Smooth muscle cell (in vitro differentiated cells): ENCODE measurements around the gene CACNA1C. TPM values are rescaled to one million over a fixed set of nuclear protein-coding genes. Genes with fewer than 3 reads are reported as not detected.

ENCODE experiments used
- DNase-seq: peaks from one replicate; lab custom pipeline; 2025; ENCODE audit not compliant: unreplicated experiment; lab: John Stamatoyannopoulos, UW
- H2AFZ ChIP-seq: fragments of 200-600 bp; sonication (generic); 2 replicates; pipeline ENCODE4 v1.6.0; 2016; ENCODE audit warnings: antibody characterized with exemption, low read depth, mild to moderate bottlenecking
- H3F3A ChIP-seq: fragments of 200-600 bp; sonication (generic); 2 replicates; pipeline ENCODE4 v1.6.0; 2017; ENCODE audit warnings: antibody characterized with exemption, low read depth
- H3K27ac ChIP-seq: fragments of 200-600 bp; sonication (generic); 2 replicates; pipeline ENCODE4 v1.5.1; 2016; ENCODE audit warnings: low read depth, mild to moderate bottlenecking
- H3K27me3 ChIP-seq: fragments of 200-600 bp; sonication (generic); 2 replicates; pipeline ENCODE4 v1.6.1; 2016; ENCODE audit warnings: low read depth, mild to moderate bottlenecking
- H3K36me3 ChIP-seq: fragments of 200-600 bp; sonication (generic); 2 replicates; pipeline ENCODE4 v1.5.1; 2016; ENCODE audit warnings: low read depth
- H3K4me1 ChIP-seq: fragments of 200-600 bp; sonication (generic); 2 replicates; pipeline ENCODE4 v1.5.1; 2016; ENCODE audit warnings: low read depth
- H3K4me2 ChIP-seq: fragments of 200-600 bp; sonication (generic); 2 replicates; pipeline ENCODE4 v1.6.0; 2016; ENCODE audit warnings: mild to moderate bottlenecking
- H3K4me3 ChIP-seq: fragments of 200-600 bp; sonication (generic); 2 replicates; pipeline ENCODE4 v1.5.1; 2016; ENCODE audit warnings: mild to moderate bottlenecking
- H3K79me2 ChIP-seq: fragments of 200-600 bp; sonication (generic); 2 replicates; pipeline ENCODE4 v1.6.0; 2016; ENCODE audit warnings: low read depth, mild to moderate bottlenecking
- H3K9ac ChIP-seq: fragments of 200-600 bp; sonication (generic); 2 replicates; pipeline ENCODE4 v1.6.0; 2016; ENCODE audit warnings: low read depth
- H3K9me3 ChIP-seq: fragments of 200-600 bp; sonication (generic); replicated peaks from 2 replicates; pipeline ENCODE4 v1.5.1; 2016; ENCODE audit warnings: low read depth
- H4K20me1 ChIP-seq: fragments of 200-600 bp; sonication (generic); 2 replicates; pipeline ENCODE4 v1.6.0; 2016; ENCODE audit warnings: low read depth
- WGBS: methylation state at CpG from one replicate; pipeline ENCODE4 v1.1.7; 2016; ENCODE audit warnings: low lambda C conversion rate; 5-methylcytosine and 5-hydroxymethylcytosine counted together
- polyA plus RNA-seq: library from polyadenylated mRNA; unstranded; fragments of >200 nt; fragmentation: Nextera tagmentation; extraction: Ambion mirVana; gene quantifications from 2 replicates; pipeline ENCODE4 v1.2.1, GENCODE V29; 2016
- total RNA-seq: library from RNA; depleted of rRNA; stranded (reverse); fragments of >200 nt; gene quantifications from 2 replicates; pipeline ENCODE4 v1.2.3, GENCODE V29; 2014
- TF ChIP-seq, protein P1 (sequence below): fragments of 200-600 bp; sonication (generic); IDR thresholded peaks from 2 replicates; pipeline ENCODE4 v1.5.1; 2017; ENCODE audit warnings: borderline replicate concordance, mild to moderate bottlenecking, antibody characterized with exemption; ENCODE audit not compliant: insufficient read depth, poor library complexity, severe bottlenecking

CACNA1C gene
- total and polyA plus RNA-seq, 2 experiments from 2014 or later, result 1.6 to 4.5 TPM

DNA sequence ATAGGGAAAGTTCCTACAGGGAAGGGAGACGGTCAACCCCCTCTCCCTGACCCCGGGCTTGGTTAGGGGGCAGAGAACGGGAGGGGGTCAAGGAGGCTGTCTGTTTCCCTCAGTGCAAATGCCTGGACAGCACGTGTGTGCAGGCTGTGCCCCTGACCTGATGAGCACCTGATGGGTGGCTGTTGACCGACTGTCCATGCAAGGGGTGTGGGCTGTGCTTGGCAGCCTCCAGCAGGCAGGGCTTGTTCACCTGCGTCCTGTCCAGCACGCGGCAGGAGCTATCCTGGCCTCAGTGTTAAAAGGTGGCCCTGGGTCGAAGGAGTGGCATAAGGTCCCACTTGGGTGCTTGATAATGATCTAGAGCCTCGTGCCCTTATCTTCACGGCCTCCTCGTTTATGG is 221.0 kb downstream of the CACNA1C start:
- Histone ChIP-seq H3K9me3 (no peaks in the 10 kb centered on the region), H3K4me1 (no peaks in the 10 kb centered on the region), H4K20me1 (no peaks in the 10 kb centered on the region), H2AFZ (no peak overlapping the region), H3K9ac (no peak overlapping the region), H3K4me3 (no peak overlapping the region), H3K36me3 (no peaks in the 10 kb centered on the region), H3K27me3 (no peaks in the 10 kb centered on the region), H3F3A (no peaks in the 10 kb centered on the region), H3K27ac (no peak overlapping the region), H3K79me2 (no peaks in the 10 kb centered on the region), H3K4me2 (no peak overlapping the region)
- 87% methylated on average over 12 of the region's 12 CpGs for whole genome bisulfite sequencing
- TF ChIP-seq, protein P1, sequence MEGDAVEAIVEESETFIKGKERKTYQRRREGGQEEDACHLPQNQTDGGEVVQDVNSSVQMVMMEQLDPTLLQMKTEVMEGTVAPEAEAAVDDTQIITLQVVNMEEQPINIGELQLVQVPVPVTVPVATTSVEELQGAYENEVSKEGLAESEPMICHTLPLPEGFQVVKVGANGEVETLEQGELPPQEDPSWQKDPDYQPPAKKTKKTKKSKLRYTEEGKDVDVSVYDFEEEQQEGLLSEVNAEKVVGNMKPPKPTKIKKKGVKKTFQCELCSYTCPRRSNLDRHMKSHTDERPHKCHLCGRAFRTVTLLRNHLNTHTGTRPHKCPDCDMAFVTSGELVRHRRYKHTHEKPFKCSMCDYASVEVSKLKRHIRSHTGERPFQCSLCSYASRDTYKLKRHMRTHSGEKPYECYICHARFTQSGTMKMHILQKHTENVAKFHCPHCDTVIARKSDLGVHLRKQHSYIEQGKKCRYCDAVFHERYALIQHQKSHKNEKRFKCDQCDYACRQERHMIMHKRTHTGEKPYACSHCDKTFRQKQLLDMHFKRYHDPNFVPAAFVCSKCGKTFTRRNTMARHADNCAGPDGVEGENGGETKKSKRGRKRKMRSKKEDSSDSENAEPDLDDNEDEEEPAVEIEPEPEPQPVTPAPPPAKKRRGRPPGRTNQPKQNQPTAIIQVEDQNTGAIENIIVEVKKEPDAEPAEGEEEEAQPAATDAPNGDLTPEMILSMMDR, result no peak
- no peak for DNase-seq

DNA sequence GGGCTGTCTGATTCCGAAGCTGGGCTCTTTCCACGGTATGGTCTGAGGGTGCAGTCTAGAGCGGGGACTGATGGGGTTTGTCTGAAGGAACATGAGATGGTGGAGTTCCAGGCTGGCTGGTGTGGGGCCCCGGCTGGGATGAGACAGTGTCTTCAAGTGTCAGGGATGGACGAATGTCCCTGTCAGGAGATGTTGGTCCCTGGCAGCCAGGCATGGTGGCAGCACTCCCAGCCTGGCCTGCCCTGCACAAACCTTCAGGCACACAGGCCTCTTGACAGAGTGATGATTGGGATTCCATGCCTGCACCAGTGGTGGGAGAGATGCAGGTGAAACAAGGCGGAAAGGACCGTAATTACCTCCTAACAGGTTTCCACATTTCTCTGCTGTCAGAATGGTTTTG is 221.9 kb downstream of the CACNA1C start:
- no peaks in the 10 kb centered on the region for H3K4me1 ChIP-seq
- H2AFZ ChIP-seq, result no peak overlapping the region
- H3K9ac ChIP-seq, result no peak overlapping the region
- H3K79me2 ChIP-seq, result no peaks in the 10 kb centered on the region
- H3K36me3 ChIP-seq, result no peaks in the 10 kb centered on the region
- H3K27me3 ChIP-seq, result no peaks in the 10 kb centered on the region
- no peak overlapping the region for H3K27ac ChIP-seq
- H3K9me3 ChIP-seq, result no peaks in the 10 kb centered on the region
- WGBS, result 95% methylated on average over 7 of the region's 7 CpGs
- H3K4me3 ChIP-seq, result no peak overlapping the region
- no peak for DNase-seq
- H4K20me1 ChIP-seq, result no peaks in the 10 kb centered on the region
- H3K4me2 ChIP-seq, result no peak overlapping the region
- TF ChIP-seq, protein P1, result no peak
- no peaks in the 10 kb centered on the region for H3F3A ChIP-seq

GRCh38 chr12:2276288-2277033 is 223.7 kb downstream of the CACNA1C start:
- Histone ChIP-seq H4K20me1 (no peaks in the 10 kb centered on the region), H3F3A (no peaks in the 10 kb centered on the region), H3K27me3 (no peaks in the 10 kb centered on the region), H3K4me2 (no peak overlapping the region), H3K79me2 (no peaks in the 10 kb centered on the region), H2AFZ (no peak overlapping the region), H3K4me1 (no peaks in the 10 kb centered on the region), H3K27ac (no peak overlapping the region), H3K9me3 (no peaks in the 10 kb centered on the region), H3K36me3 (no peaks in the 10 kb centered on the region), H3K4me3 (no peak overlapping the region), H3K9ac (no peak overlapping the region)
- DNase-seq, result no peak
- WGBS, result 94% methylated on average over 6 of the region's 6 CpGs
- TF ChIP-seq, protein P1, result no peak
